B cell (primary cell): Measurements from ENCODE around the gene PLEKHM3. TPM values are rescaled to one million over a fixed set of nuclear protein-coding genes. Genes with fewer than 3 reads are reported as not detected.

ENCODE experiments used
- ATAC-seq: fragments of 200-7000 bp; cut with Tn5 transposase; one replicate; pipeline ENCODE4 v1.10.0; 2021; ENCODE audit warnings: low read depth, mild to moderate bottlenecking, moderate number of reproducible peaks, moderate library complexity
- CTCF ChIA-PET: fragments of 350-600 bp; sonication (Branson Sonifier 250); formaldehyde crosslinking; loops from one replicate; lab custom pipeline; 2021; ENCODE audit warnings: antibody characterized with exemption, inconsistent platforms; lab: Charles Lee
- POLR2A ChIA-PET: fragments of 350-600 bp; sonication (Branson Sonifier 250); formaldehyde crosslinking; loops from one replicate; lab custom pipeline; 2021; ENCODE audit warnings: antibody characterized with exemption; lab: Charles Lee
- DNase-seq: peaks from one replicate; pipeline ENCODE4 v3.0.0; 2013
- H2AFZ ChIP-seq: 2 replicates; pipeline ENCODE4 v1.6.1; 2012; ENCODE audit warnings: mild to moderate bottlenecking, low read depth, low read length; ENCODE audit not compliant: insufficient read depth, poor library complexity, severe bottlenecking
- H3K27ac ChIP-seq, 2 donors: 1 replicate in 1 of 2; 2 replicates in 1 of 2; pipeline ENCODE4 v1.5.1; 2012 to 2013; ENCODE audit warnings: low read length in 2 of 2, mild to moderate bottlenecking in 2 of 2, moderate library complexity in 1 of 2
- H3K27me3 ChIP-seq, 4 experiments: fragments of 200-600 bp in 1 of 4; sonication (generic) in 1 of 4; replicated peaks in 1 of 4; 1 replicate in 2 of 4; 2 replicates in 2 of 4; pipeline versions ENCODE4 v1.6.1 to v1.7.0; 2013 to 2016; ENCODE audit warnings: low read length in 3 of 4, mild to moderate bottlenecking in 2 of 4, mixed read lengths in 1 of 4, moderate library complexity in 1 of 4; ENCODE audit not compliant: insufficient read depth in 4 of 4, control insufficient read depth in 3 of 4; ENCODE audit errors: control extremely low read depth in 1 of 4
- H3K36me3 ChIP-seq, 2 experiments: replicated peaks in 1 of 2; 1 replicate in 1 of 2; 2 replicates in 1 of 2; pipeline versions ENCODE4 v1.6.1 to v1.7.1; 2013; ENCODE audit warnings: low read length in 1 of 2; ENCODE audit not compliant: insufficient read depth in 2 of 2, control insufficient read depth in 1 of 2; ENCODE audit errors: control extremely low read depth in 1 of 2, extremely low read depth in 1 of 2
- H3K4me1 ChIP-seq, 2 donors: fragments of 200-600 bp in 1 of 2; sonication (generic) in 1 of 2; 1 replicate in 1 of 2; 2 replicates in 1 of 2; pipeline versions ENCODE4 v1.5.1 to v1.6.1; 2013 to 2017; ENCODE audit warnings: low read length in 2 of 2; ENCODE audit not compliant: control insufficient read depth in 2 of 2, insufficient read depth in 2 of 2
- H3K4me2 ChIP-seq: replicated peaks from 2 replicates; pipeline ENCODE3; 2012; ENCODE audit warnings: mild to moderate bottlenecking, low read depth, low read length; ENCODE audit not compliant: poor library complexity, severe bottlenecking
- H3K4me3 ChIP-seq, 5 experiments: fragments of 200-600 bp in 1 of 5; sonication (generic) in 1 of 5; 1 replicate in 3 of 5; 2 replicates in 2 of 5; pipeline versions ENCODE4 v1.5.1 to v1.7.0; 2011 to 2016; ENCODE audit warnings: low read length in 4 of 5, mild to moderate bottlenecking in 4 of 5, low read depth in 2 of 5, control low read depth in 1 of 5, moderate library complexity in 1 of 5; ENCODE audit not compliant: insufficient read depth in 1 of 5; ENCODE audit errors: control extremely low read depth in 1 of 5, extremely low read depth in 1 of 5
- H3K79me2 ChIP-seq: fragments of 200-600 bp; sonication (generic); one replicate; pipeline ENCODE4 v1.6.0; 2016; ENCODE audit warnings: low read length; ENCODE audit not compliant: control insufficient read depth, insufficient read depth
- H3K9ac ChIP-seq: fragments of 200-600 bp; sonication (generic); 2 replicates; pipeline ENCODE4 v1.6.1; 2017; ENCODE audit warnings: mild to moderate bottlenecking, low read length, moderate library complexity
- H3K9me3 ChIP-seq, 3 donors: one replicate each; pipeline versions ENCODE4 v1.6.1 to v1.7.1; 2013; ENCODE audit warnings: low read length in 2 of 3; ENCODE audit not compliant: control insufficient read depth in 2 of 3, insufficient read depth in 1 of 3; ENCODE audit errors: control extremely low read depth in 1 of 3
- H4K20me1 ChIP-seq: 2 replicates; pipeline ENCODE4 v1.6.0; 2012; ENCODE audit warnings: mild to moderate bottlenecking, low read length; ENCODE audit not compliant: insufficient read depth, control insufficient read depth, poor library complexity, severe bottlenecking
- H3K27ac Mint-ChIP-seq: one replicate; pipeline ENCODE4 v1.8.0; 2021; ENCODE audit warnings: mixed read lengths
- H3K27me3 Mint-ChIP-seq: one replicate; pipeline ENCODE4 v1.8.0; 2021; ENCODE audit warnings: mixed read lengths
- H3K4me1 Mint-ChIP-seq: one replicate; pipeline ENCODE4 v1.8.0; 2021; ENCODE audit warnings: mixed read lengths
- H3K4me3 Mint-ChIP-seq: one replicate; pipeline ENCODE4 v1.8.0; 2021; ENCODE audit warnings: mixed read lengths
- H3K9me3 Mint-ChIP-seq: one replicate; pipeline ENCODE4 v1.8.0; 2022; ENCODE audit warnings: mixed read lengths; ENCODE audit not compliant: insufficient read depth
- CTCF ChIP-seq: fragments of 200-600 bp; IDR thresholded peaks from one replicate; pipeline ENCODE4 v1.8.0; 2022; ENCODE audit warnings: antibody characterized with exemption, mild to moderate bottlenecking
- EZH2 ChIP-seq: IDR thresholded peaks from 2 replicates; pipeline ENCODE4 v1.6.1; 2012; ENCODE audit warnings: borderline replicate concordance, low read depth, mild to moderate bottlenecking, moderate library complexity, low read length; ENCODE audit not compliant: insufficient read depth, poor library complexity, severe bottlenecking
- WGBS: methylation state at CpG from one replicate; pipeline ENCODE4 v1.1.5; 2013; ENCODE audit warnings: missing lambda C conversion rate; ENCODE audit not compliant: insufficient coverage; 5-methylcytosine and 5-hydroxymethylcytosine counted together
- intact Hi-C: fragments of 100-400 bp; cut with micrococcal nuclease; formaldehyde crosslinking; loops from one replicate; pipeline ENCODE4 v1.10.0; 2022
- polyA plus RNA-seq: library from polyadenylated mRNA; depleted of rRNA; stranded (reverse); fragments of >200 nt; gene quantifications from 2 replicates; pipeline ENCODE4 v1.2.3, GENCODE V29; 2012
- total RNA-seq, 2 donors: library from RNA; stranded (reverse); fragments of 120-200 nt in 1 of 2; gene quantifications; 1 replicate in 1 of 2; 2 replicates in 1 of 2; pipeline versions ENCODE4 v1.2.3 to v1.2.4, GENCODE V29; 2013 to 2022

Gene PLEKHM3
- total and polyA plus RNA-seq, 2 donors (not counting 1 experiment from before 2014, with no cell fraction given) = 4.0 to 17.7 TPM

- H3K4me3 Mint-ChIP-seq = no peak overlapping the region
- no peaks in the 10 kb centered on the region for H3K4me1 ChIP-seq
- ChIA-PET CTCF (interaction anchor here (0.5 to 8.7 kb wide), 6 partner anchors 9 to 416 kb away, joined by 3 to 168 read pairs (median 8); partner anchors contain the start of gene METTL21A), POLR2A (no interaction called here)
- no peaks in the 10 kb centered on the region for H3K4me1 Mint-ChIP-seq
- no peak overlapping the region for H3K4me2 ChIP-seq
- peaks cover 0 to 7% (median 0%) of the 10 kb centered on the region in 4 experiments for H3K27me3 ChIP-seq
- no peak overlapping the region for H3K27ac ChIP-seq
- H3K9ac ChIP-seq = no peak overlapping the region
- no peak overlapping the region for H3K4me3 ChIP-seq
- no peak for ATAC-seq
- H4K20me1 ChIP-seq = no peaks in the 10 kb centered on the region
- no peak overlapping the region for H3K27ac Mint-ChIP-seq
- no peak for DNase-seq
- H3K27me3 Mint-ChIP-seq = peaks cover 6% of the 10 kb centered on the region
- no peak overlapping the region for H2AFZ ChIP-seq
- no peaks in the 10 kb centered on the region for H3K9me3 Mint-ChIP-seq
- no peaks in the 10 kb centered on the region for H3K9me3 ChIP-seq
- no peaks in the 10 kb centered on the region for H3K79me2 ChIP-seq
- 0% methylated on average over 1 of the region's 3 CpGs for WGBS
- intact Hi-C loops = no loop called here
- H3K36me3 ChIP-seq = no peaks in the 10 kb centered on the region
- TF ChIP-seq EZH2 = no peak
- TF ChIP-seq CTCF = no peak
These were observed 16.7 kb upstream of the PLEKHM3 start for GRCh38 chr2:208042041-208042440.
